Measurements from ENCODE around the gene PROKR2. TPM values are rescaled to one million over a fixed set of nuclear protein-coding genes. Genes with fewer than 3 reads are reported as not detected.

Gene PROKR2
- total RNA-seq, 2 donors from 2014 or later: not detected

- Histone ChIP-seq H3K4me1 (ENCODE audit: control insufficient read depth, insufficient read depth, low read length) (no peaks in the 10 kb centered on the region), H3K36me3 (ENCODE audit: control insufficient read depth, insufficient read depth, low read length) (no peaks in the 10 kb centered on the region), H3K9me3 (ENCODE audit: control insufficient read depth, low read length) (no peaks in the 10 kb centered on the region), H3K9ac (ENCODE audit: extremely low read depth, low read length, poor library complexity, severe bottlenecking) (no peak overlapping the region), H3K27ac (ENCODE audit: low read depth, low read length) (no peak overlapping the region), H3K4me3 (ENCODE audit: low read length) (no peak overlapping the region), H3K27me3 (ENCODE audit: control insufficient read depth, insufficient read depth, low read length, poor library complexity, severe bottlenecking) (no peaks in the 10 kb centered on the region)
- DNase-seq: no peak
- no peak overlapping the region for H3K27ac Mint-ChIP-seq
- no peaks in the 10 kb centered on the region for H3K4me1 Mint-ChIP-seq
- 92 to 100% methylated on average over 4 of the region's 4 CpGs for WGBS, 2 experiments (ENCODE audit: insufficient coverage in 1 of 2, insufficient read length in 1 of 2)
- H3K9me3 Mint-ChIP-seq: peaks cover 4% of the 10 kb centered on the region
- no peak for TF ChIP-seq CTCF (conservative IDR thresholded peaks at IDR 0.05)
- H3K36me3 Mint-ChIP-seq (ENCODE audit: low read depth): no peaks in the 10 kb centered on the region
- no peaks in the 10 kb centered on the region for H3K27me3 Mint-ChIP-seq (ENCODE audit: insufficient read depth)
- no peak overlapping the region for H3K4me3 Mint-ChIP-seq
Measured at GRCh38 chr20:5349448-5349847, 32.7 kb upstream of the PROKR2 start.

GRCh38 chr20:5342021-5342420 lies 25.3 kb upstream of the PROKR2 start:
- no peak overlapping the region for H3K27ac Mint-ChIP-seq
- Histone ChIP-seq H3K27ac (ENCODE audit: low read depth, low read length) (no peak overlapping the region), H3K36me3 (ENCODE audit: control insufficient read depth, insufficient read depth, low read length) (no peaks in the 10 kb centered on the region), H3K9me3 (ENCODE audit: control insufficient read depth, low read length) (no peaks in the 10 kb centered on the region), H3K4me3 (ENCODE audit: low read length) (no peak overlapping the region), H3K9ac (ENCODE audit: extremely low read depth, low read length, poor library complexity, severe bottlenecking) (no peak overlapping the region), H3K27me3 (ENCODE audit: control insufficient read depth, insufficient read depth, low read length, poor library complexity, severe bottlenecking) (no peaks in the 10 kb centered on the region), H3K4me1 (ENCODE audit: control insufficient read depth, insufficient read depth, low read length) (no peaks in the 10 kb centered on the region)
- TF ChIP-seq CTCF (conservative IDR thresholded peaks at IDR 0.05): no peak
- H3K36me3 Mint-ChIP-seq (ENCODE audit: low read depth): no peaks in the 10 kb centered on the region
- H3K4me1 Mint-ChIP-seq: no peaks in the 10 kb centered on the region
- 85 to 95% methylated on average over 2 to 4 of the region's 4 CpGs for WGBS, 2 experiments (ENCODE audit: insufficient coverage in 1 of 2, insufficient read length in 1 of 2)
- no peak for DNase-seq
- no peaks in the 10 kb centered on the region for H3K9me3 Mint-ChIP-seq
- peaks cover 2% of the 10 kb centered on the region for H3K27me3 Mint-ChIP-seq (ENCODE audit: insufficient read depth)
- no peak overlapping the region for H3K4me3 Mint-ChIP-seq

GRCh38 chr20:5331340-5331739 lies 14.6 kb upstream of the PROKR2 start:
- WGBS, 2 experiments (ENCODE audit: insufficient coverage in 1 of 2, insufficient read length in 1 of 2): 92 to 100% methylated on average over 1 to 3 of the region's 3 CpGs
- no peaks in the 10 kb centered on the region for H3K36me3 Mint-ChIP-seq (ENCODE audit: low read depth)
- Histone ChIP-seq H3K4me1 (ENCODE audit: control insufficient read depth, insufficient read depth, low read length) (no peaks in the 10 kb centered on the region), H3K9me3 (ENCODE audit: control insufficient read depth, low read length) (no peaks in the 10 kb centered on the region), H3K9ac (ENCODE audit: extremely low read depth, low read length, poor library complexity, severe bottlenecking) (no peak overlapping the region), H3K4me3 (ENCODE audit: low read length) (no peak overlapping the region), H3K27me3 (ENCODE audit: control insufficient read depth, insufficient read depth, low read length, poor library complexity, severe bottlenecking) (peaks cover 3% of the 10 kb centered on the region), H3K27ac (ENCODE audit: low read depth, low read length) (no peak overlapping the region), H3K36me3 (ENCODE audit: control insufficient read depth, insufficient read depth, low read length) (no peaks in the 10 kb centered on the region)
- DNase-seq: no peak
- H3K4me3 Mint-ChIP-seq: no peak overlapping the region
- no peaks in the 10 kb centered on the region for H3K4me1 Mint-ChIP-seq
- no peaks in the 10 kb centered on the region for H3K9me3 Mint-ChIP-seq
- peaks cover 5% of the 10 kb centered on the region for H3K27me3 Mint-ChIP-seq (ENCODE audit: insufficient read depth)
- no peak overlapping the region for H3K27ac Mint-ChIP-seq
- TF ChIP-seq CTCF (conservative IDR thresholded peaks at IDR 0.05): no peak
